Fibroblast of pulmonary artery (primary cell): ENCODE data around the gene SIGLEC6.

Experiments used
- DNase-seq: peaks from one replicate; pipeline ENCODE4 v3.0.0-alpha.2; 2010; ENCODE audit warnings: low read depth
- H3K4me3 ChIP-seq: replicated peaks from 2 replicates; pipeline ENCODE4 v1.5.1; 2011; ENCODE audit warnings: low read depth, mild to moderate bottlenecking, control low read depth, low read length, moderate library complexity
- TF ChIP-seq, protein P1 (sequence below): IDR thresholded peaks from 2 replicates; pipeline ENCODE4 v1.5.1; 2011; ENCODE audit warnings: mild to moderate bottlenecking, control low read depth, low read length, inconsistent platforms; ENCODE audit errors: missing control alignments

Gene SIGLEC6

DNA sequence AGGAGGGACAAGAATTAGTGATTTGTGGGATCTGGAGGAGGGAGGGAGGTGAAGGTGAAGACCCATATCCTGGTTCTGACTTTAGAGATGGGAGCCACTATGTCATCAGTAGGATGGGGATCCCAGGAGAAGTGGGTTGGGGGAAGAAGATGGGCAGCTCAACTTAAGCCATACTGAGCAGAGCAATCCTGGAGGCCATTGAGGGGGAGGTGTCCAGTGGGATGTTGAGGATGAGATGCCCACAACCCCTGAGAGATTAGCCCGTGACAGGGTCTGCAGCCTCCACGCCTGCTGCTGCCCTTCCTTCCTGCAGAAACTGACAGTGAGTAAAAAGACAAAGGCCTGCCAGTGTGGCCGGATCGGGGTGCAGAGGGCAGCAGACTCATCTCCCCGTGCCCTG lies 11.2 kb upstream of the SIGLEC6 start:
- DNase-seq = no peak
- TF ChIP-seq, protein P1, sequence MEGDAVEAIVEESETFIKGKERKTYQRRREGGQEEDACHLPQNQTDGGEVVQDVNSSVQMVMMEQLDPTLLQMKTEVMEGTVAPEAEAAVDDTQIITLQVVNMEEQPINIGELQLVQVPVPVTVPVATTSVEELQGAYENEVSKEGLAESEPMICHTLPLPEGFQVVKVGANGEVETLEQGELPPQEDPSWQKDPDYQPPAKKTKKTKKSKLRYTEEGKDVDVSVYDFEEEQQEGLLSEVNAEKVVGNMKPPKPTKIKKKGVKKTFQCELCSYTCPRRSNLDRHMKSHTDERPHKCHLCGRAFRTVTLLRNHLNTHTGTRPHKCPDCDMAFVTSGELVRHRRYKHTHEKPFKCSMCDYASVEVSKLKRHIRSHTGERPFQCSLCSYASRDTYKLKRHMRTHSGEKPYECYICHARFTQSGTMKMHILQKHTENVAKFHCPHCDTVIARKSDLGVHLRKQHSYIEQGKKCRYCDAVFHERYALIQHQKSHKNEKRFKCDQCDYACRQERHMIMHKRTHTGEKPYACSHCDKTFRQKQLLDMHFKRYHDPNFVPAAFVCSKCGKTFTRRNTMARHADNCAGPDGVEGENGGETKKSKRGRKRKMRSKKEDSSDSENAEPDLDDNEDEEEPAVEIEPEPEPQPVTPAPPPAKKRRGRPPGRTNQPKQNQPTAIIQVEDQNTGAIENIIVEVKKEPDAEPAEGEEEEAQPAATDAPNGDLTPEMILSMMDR = no peak
- H3K4me3 ChIP-seq = no peak overlapping the region

DNA sequence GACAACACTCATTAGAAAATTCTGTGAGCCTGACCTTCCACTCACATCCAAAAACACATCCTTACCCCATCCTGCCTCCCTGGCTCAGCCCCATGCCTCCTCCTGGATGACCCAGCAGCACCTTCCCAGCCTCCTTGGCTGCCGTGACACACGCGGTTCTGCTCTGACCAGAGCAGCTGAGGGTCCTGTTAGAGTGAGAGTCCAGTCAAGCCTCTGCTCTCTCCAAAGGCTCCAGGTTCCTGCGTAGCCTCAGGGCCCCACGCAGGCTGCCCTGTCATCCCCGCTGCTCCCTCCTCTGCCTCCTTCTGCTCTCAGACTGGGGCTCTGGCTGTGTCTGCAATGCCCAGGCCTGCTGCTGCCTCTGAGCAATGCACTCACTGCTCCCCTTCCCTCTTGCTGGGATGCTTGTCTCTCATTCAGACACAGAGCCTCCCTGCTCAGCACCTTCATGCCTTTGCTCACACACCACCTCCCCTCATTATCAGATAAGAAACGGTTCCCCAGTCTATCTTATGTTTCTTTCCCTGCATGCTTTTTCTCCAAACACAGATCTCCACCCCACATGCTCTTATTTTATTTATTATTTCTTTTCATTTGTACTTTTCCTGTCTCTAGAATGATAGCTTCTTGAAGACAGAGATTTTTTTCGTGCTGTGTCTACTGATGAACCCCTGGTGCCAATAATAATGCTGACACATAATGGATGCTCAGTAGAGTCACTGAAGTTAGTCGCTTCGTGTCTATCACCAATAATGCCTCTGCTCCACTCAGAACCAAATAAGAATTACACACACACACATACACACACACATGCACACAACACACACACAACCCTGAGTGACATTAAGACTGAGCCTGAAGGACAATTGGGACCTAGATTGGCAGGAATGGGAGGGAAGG lies 10.2 kb upstream of the SIGLEC6 start:
- H3K4me3 ChIP-seq = no peak overlapping the region
- DNase-seq = no peak
- TF ChIP-seq, protein P1 = no peak

DNA sequence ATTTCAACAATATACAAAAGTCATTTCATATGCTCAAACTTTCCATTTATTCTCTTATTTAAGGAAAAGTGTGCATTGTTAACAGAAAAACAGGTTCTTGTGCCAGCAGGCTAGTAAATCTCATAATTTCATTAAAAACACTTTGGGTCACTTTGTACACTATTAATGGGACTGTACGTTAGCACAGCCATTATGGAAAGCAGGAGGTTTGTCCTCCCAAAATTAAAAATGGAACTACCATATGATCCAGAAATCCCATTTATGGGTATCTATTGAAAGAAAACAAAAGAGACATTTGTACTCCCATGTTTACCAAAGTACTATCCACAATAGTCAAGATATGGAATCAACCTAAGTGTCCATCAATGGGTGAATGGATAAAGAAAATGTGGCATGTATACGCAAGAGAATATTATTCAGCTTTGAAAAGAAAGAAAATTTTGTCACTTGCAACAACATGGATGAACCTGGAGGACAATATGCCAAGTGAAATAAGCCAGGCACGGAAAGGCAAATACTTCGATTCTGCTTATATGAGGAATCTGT lies 8.4 kb upstream of the SIGLEC6 start:
- DNase-seq = no peak

DNA sequence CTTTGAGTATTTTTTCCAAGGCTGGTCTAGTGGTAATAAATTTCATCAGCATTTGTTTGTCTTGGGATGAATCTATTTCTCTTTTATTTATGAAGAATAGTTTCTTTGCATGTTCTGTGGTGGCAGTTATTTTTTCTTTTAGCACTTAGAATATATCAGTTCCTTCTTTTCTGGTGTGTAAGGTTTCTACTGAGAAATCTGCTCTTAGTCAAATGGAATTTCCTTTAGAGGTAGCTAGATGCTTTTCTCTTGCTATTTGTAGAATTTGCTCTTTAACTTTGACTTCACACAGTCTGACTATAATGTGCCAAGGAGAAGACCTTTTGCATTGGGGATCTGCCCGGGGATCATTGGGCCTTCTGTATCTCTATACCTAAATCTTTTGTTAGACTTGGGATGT lies 4.1 kb upstream of the SIGLEC6 start:
- DNase-seq = no peak
- TF ChIP-seq, protein P1 = no peak
- no peak overlapping the region for H3K4me3 ChIP-seq

More for the DNA sequence above, 8.4 kb upstream of the SIGLEC6 start:
- no peak overlapping the region for H3K4me3 ChIP-seq
- TF ChIP-seq, protein P1 = no peak

DNA sequence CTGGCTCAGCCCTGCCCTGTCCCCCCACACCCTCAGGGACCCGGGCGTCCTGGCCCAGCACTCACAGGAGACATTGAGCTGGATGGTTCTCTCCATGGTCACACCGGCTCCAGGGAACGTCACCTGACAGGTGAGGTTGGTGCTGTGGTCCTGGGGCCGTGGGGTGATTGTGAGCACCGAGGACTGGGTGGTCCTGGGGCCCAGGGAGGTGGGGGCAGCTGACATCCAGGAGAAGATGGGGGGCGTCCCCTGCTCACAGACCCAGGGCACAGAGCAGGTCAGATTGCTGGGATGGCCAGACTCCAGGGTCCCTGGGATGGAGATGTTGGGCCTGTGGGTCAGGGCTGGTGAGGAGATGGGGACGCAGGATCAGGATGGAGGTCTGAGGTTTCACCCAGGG lies 854 bp downstream of the SIGLEC6 start:
- no peak overlapping the region for H3K4me3 ChIP-seq
- DNase-seq = no peak
- TF ChIP-seq, protein P1 = no peak

DNA sequence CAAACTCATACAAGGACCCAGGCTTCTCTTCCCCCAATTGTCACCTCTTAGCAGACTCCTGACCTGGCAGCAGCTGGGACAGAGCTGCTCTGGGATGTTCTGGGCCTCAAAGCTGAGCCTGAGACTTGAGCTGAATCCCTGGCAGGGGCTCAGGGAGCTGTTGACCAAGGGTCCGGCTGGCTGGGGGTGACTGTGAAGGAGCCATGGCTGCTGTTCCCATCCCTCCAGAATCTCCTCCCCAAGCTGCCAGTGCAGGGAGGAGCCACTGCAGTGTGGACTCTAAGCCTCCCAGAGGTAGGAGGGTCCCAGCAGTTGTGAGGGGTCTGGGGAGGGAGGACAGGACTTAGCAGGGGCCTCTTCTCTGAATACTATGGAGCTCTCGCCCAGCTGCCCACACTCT lies 2.2 kb downstream of the SIGLEC6 start:
- no peak overlapping the region for H3K4me3 ChIP-seq
- no peak for DNase-seq
- TF ChIP-seq, protein P1 = no peak
